H9 (cell line): ENCODE measurements around the gene HAGHL. TPM values are rescaled to one million over a fixed set of nuclear protein-coding genes. Genes with fewer than 3 reads are reported as not detected.

Source experiments
- DNase-seq: peaks from one replicate; pipeline ENCODE4 v3.0.0-alpha.2; 2017
- H2AFZ ChIP-seq: one replicate; pipeline ENCODE4 v1.6.1; 2013; ENCODE audit warnings: mild to moderate bottlenecking, low read length, control low read depth, moderate library complexity
- H2AK5ac ChIP-seq: 2 replicates; pipeline ENCODE4 v1.6.1; 2013; ENCODE audit warnings: low read length, control low read depth, mixed read lengths; ENCODE audit not compliant: insufficient read length
- H2BK120ac ChIP-seq: one replicate; pipeline ENCODE4 v1.6.1; 2013; ENCODE audit warnings: low read depth, mild to moderate bottlenecking, low read length, control low read depth, inconsistent platforms; ENCODE audit not compliant: poor library complexity, severe bottlenecking
- H2BK12ac ChIP-seq: 2 replicates; pipeline ENCODE4 v1.6.1; 2013; ENCODE audit warnings: low read length, control low read depth, mixed read lengths, low read depth; ENCODE audit not compliant: insufficient read length
- H2BK15ac ChIP-seq: 2 replicates; pipeline ENCODE4 v1.6.1; 2013; ENCODE audit warnings: low read depth, low read length, control low read depth
- H2BK20ac ChIP-seq: one replicate; pipeline ENCODE4 v1.6.1; 2013; ENCODE audit warnings: low read depth, mild to moderate bottlenecking, low read length, control low read depth, inconsistent platforms; ENCODE audit not compliant: poor library complexity, severe bottlenecking
- H2BK5ac ChIP-seq: 2 replicates; pipeline ENCODE4 v1.6.1; 2013; ENCODE audit warnings: low read length, control low read depth, mixed read lengths; ENCODE audit not compliant: insufficient read length
- H3K14ac ChIP-seq: 2 replicates; pipeline ENCODE4 v1.6.1; 2013; ENCODE audit warnings: low read length, control low read depth; ENCODE audit not compliant: insufficient read depth
- H3K18ac ChIP-seq: 2 replicates; pipeline ENCODE4 v1.6.1; 2013; ENCODE audit warnings: low read depth, mild to moderate bottlenecking, mixed read lengths, low read length, control low read depth; ENCODE audit not compliant: insufficient read length
- H3K23ac ChIP-seq: 2 replicates; pipeline ENCODE4 v1.6.1; 2013; ENCODE audit warnings: low read length, control low read depth, mixed read lengths, low read depth; ENCODE audit not compliant: insufficient read length
- H3K23me2 ChIP-seq: 2 replicates; pipeline ENCODE4 v1.6.1; 2013; ENCODE audit warnings: low read depth, mild to moderate bottlenecking, mixed read lengths, low read length, control low read depth; ENCODE audit not compliant: insufficient read length, poor library complexity, severe bottlenecking
- H3K27ac ChIP-seq: 2 replicates; pipeline ENCODE4 v1.5.1; 2013; ENCODE audit warnings: low read length, control low read depth, mixed read lengths, low read depth; ENCODE audit not compliant: insufficient read length
- H3K27me3 ChIP-seq: 2 replicates; pipeline ENCODE4 v1.6.1; 2013; ENCODE audit warnings: low read length, control low read depth, inconsistent platforms; ENCODE audit not compliant: insufficient read depth
- H3K4ac ChIP-seq: 2 replicates; pipeline ENCODE4 v1.6.1; 2013; ENCODE audit warnings: low read depth, mild to moderate bottlenecking, control low read depth, inconsistent platforms, low read length, moderate library complexity
- H3K4me1 ChIP-seq: 2 replicates; pipeline ENCODE4 v1.6.1; 2013; ENCODE audit warnings: low read length, control low read depth, inconsistent platforms; ENCODE audit not compliant: insufficient read depth
- H3K4me2 ChIP-seq: 2 replicates; pipeline ENCODE4 v1.6.1; 2013; ENCODE audit warnings: low read length, control low read depth, mixed read lengths; ENCODE audit not compliant: insufficient read length, insufficient read depth
- H3K56ac ChIP-seq: 2 replicates; pipeline ENCODE4 v1.6.1; 2013; ENCODE audit warnings: low read depth, mild to moderate bottlenecking, mixed read lengths, low read length, control low read depth; ENCODE audit not compliant: insufficient read length
- H3K79me1 ChIP-seq: 2 replicates; pipeline ENCODE4 v1.6.1; 2013; ENCODE audit warnings: low read depth, mild to moderate bottlenecking, moderate library complexity, low read length, control low read depth, inconsistent platforms; ENCODE audit not compliant: insufficient read depth, poor library complexity, severe bottlenecking
- H3K79me2 ChIP-seq: 2 replicates; pipeline ENCODE4 v1.6.1; 2013; ENCODE audit warnings: low read length, control low read depth, inconsistent platforms; ENCODE audit not compliant: insufficient read depth
- H3K9ac ChIP-seq: 2 replicates; pipeline ENCODE4 v1.6.1; 2013; ENCODE audit warnings: low read length, control low read depth, mixed read lengths; ENCODE audit not compliant: insufficient read length; ENCODE audit errors: extremely low read depth
- H3K9me3 ChIP-seq: one replicate; pipeline ENCODE4 v1.6.1; 2013; ENCODE audit warnings: low read depth, low read length, inconsistent platforms; ENCODE audit not compliant: control insufficient read depth
- H3T11ph ChIP-seq: one replicate; pipeline ENCODE4 v1.6.1; 2013; ENCODE audit warnings: mild to moderate bottlenecking, low read length, control low read depth, inconsistent platforms
- H4K20me1 ChIP-seq: one replicate; pipeline ENCODE4 v1.6.1; 2013; ENCODE audit not compliant: control insufficient read depth, insufficient read length, insufficient read depth
- H4K5ac ChIP-seq: 2 replicates; pipeline ENCODE4 v1.6.1; 2013; ENCODE audit warnings: low read depth, mild to moderate bottlenecking, mixed read lengths, low read length, control low read depth; ENCODE audit not compliant: insufficient read length
- H4K8ac ChIP-seq: replicated peaks from 2 replicates; pipeline ENCODE4 v1.6.1; 2013; ENCODE audit warnings: low read length, control low read depth, mixed read lengths, low read depth; ENCODE audit not compliant: insufficient read length
- H4K91ac ChIP-seq: 2 replicates; pipeline ENCODE4 v1.6.1; 2013; ENCODE audit warnings: low read depth, mild to moderate bottlenecking, moderate library complexity, mixed read lengths, low read length, control low read depth; ENCODE audit not compliant: insufficient read length
- H3K27ac Mint-ChIP-seq, 3 experiments: 2 replicates in 2 of 3; 3 replicates in 1 of 3; pipeline ENCODE4 v1.8.0; 2020 to 2021; ENCODE audit warnings: mixed read lengths in 3 of 3, mild to moderate bottlenecking in 1 of 3, moderate library complexity in 1 of 3
- H3K27me3 Mint-ChIP-seq: 2 replicates; pipeline ENCODE4 v1.8.0; 2021; ENCODE audit warnings: low read depth, mild to moderate bottlenecking, moderate library complexity, mixed read lengths
- H3K36me3 Mint-ChIP-seq, 3 experiments: 2 replicates in 2 of 3; 3 replicates in 1 of 3; pipeline ENCODE4 v1.8.0; 2020 to 2021; ENCODE audit warnings: low read depth in 3 of 3, mixed read lengths in 3 of 3; ENCODE audit not compliant: insufficient read depth in 1 of 3
- H3K4me1 Mint-ChIP-seq, 2 experiments: 2 replicates each; pipeline ENCODE4 v1.8.0; 2020; ENCODE audit warnings: mixed read lengths in 2 of 2
- H3K4me3 Mint-ChIP-seq, 2 experiments: 2 replicates in 1 of 2; 3 replicates in 1 of 2; pipeline ENCODE4 v1.8.0; 2020 to 2021; ENCODE audit warnings: mild to moderate bottlenecking in 2 of 2, mixed read lengths in 2 of 2, moderate library complexity in 1 of 2
- H3K9me3 Mint-ChIP-seq, 2 experiments: 2 replicates in 1 of 2; 3 replicates in 1 of 2; pipeline ENCODE4 v1.8.0; 2020; ENCODE audit warnings: mild to moderate bottlenecking in 2 of 2, mixed read lengths in 2 of 2, moderate library complexity in 1 of 2
- CTCF ChIP-seq: fragments of 200-600 bp; sonication (generic); conservative IDR thresholded peaks from 3 replicates; pipeline ENCODE4 v1.8.0; 2021; ENCODE audit warnings: antibody characterized with exemption, mild to moderate bottlenecking
- WGBS: extraction: QIAGEN DNeasy Blood & Tissue Kit; methylation state at CpG from one replicate; pipeline ENCODE4 v1.1.7; 2013; ENCODE audit warnings: missing lambda C conversion rate, low lambda C conversion rate, mixed read lengths; ENCODE audit not compliant: insufficient read length; ENCODE audit errors: extremely low coverage; 5-methylcytosine and 5-hydroxymethylcytosine counted together
- total RNA-seq: library from RNA; stranded (reverse); gene quantifications from 2 replicates; pipeline ENCODE4 v1.2.1, GENCODE V29; 2021

Gene HAGHL
- total RNA-seq, 1 experiment from 2014 or later, result 25.2 TPM

DNA sequence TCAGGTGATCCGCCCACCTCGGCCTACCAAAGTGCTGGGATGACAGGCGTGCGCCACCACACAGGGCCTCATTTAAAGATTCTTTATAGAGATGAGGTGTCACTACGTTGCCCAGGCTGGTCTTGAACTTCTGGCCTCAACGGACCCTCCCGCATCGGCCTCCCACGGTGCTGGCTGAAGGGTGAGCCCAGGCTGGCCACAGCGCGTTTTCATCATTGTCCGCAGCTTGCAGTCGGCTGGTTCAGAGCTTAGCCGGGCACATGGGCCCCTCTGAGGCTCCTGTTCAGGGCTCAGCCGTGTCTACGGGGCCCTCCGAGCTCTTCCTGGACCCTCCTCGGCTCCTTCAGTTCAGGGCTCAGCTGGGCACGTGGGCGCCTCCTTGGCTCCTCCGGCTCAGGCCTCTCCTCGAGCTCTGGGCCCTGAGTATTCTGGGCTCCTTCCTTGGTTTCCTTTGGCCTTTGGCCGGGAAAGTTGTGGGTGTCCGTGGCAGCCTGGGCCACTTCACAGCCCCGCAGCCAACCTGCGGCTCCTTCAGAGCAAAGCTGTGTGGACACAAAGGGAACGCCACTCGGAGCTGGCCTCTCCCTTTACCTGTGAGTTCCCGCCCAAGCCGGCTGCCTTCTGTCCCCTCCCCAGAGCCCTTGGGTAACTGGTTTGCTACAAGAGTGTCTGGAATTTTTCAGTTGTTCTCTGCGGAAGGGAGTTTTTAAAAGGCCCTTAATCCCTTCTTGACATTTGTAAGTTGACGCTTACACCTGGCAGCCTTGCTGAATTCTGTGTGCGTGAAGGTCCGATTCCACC lies 32.4 kb downstream of the HAGHL start:
- peaks cover 26% of the 10 kb centered on the region for H3K27me3 Mint-ChIP-seq
- Histone ChIP-seq H3K18ac (no peak overlapping the region), H2AK5ac (no peak overlapping the region), H2BK5ac (no peak overlapping the region), H4K5ac (no peak overlapping the region), H3K27me3 (no peaks in the 10 kb centered on the region), H2BK15ac (no peak overlapping the region), H2AFZ (no peak overlapping the region), H2BK12ac (no peak overlapping the region), H3K79me1 (no peaks in the 10 kb centered on the region), H4K20me1 (no peaks in the 10 kb centered on the region), H3K9ac (no peak overlapping the region), H2BK20ac (no peak overlapping the region), H3K4me2 (no peak overlapping the region), H4K8ac (no peak overlapping the region), H3K79me2 (no peaks in the 10 kb centered on the region), H3K23me2 (no peaks in the 10 kb centered on the region), H4K91ac (no peak overlapping the region), H3T11ph (no peak overlapping the region), H3K4ac (no peak overlapping the region), H3K9me3 (no peaks in the 10 kb centered on the region), H2BK120ac (no peak overlapping the region), H3K23ac (no peak overlapping the region), H3K27ac (no peak overlapping the region), H3K56ac (no peak overlapping the region), H3K14ac (no peak overlapping the region), H3K4me1 (no peaks in the 10 kb centered on the region)
- no peaks in the 10 kb centered on the region; a peak in 1 of 5 replicates for H3K9me3 Mint-ChIP-seq
- peak overlapping the region in 1 of 3 experiments; percentile 21; a peak in 1 of 7 replicates for H3K27ac Mint-ChIP-seq
- H3K4me3 Mint-ChIP-seq, result no peak overlapping the region; a peak in 1 of 5 replicates
- no peak for TF ChIP-seq CTCF
- no CpG with 5 or more reads among the region's 34 CpGs for WGBS
- H3K4me1 Mint-ChIP-seq, result peaks cover 5 to 10% of the 10 kb centered on the region in 2 experiments
- DNase-seq, result no peak
- H3K36me3 Mint-ChIP-seq, result no peaks in the 10 kb centered on the region
